PFSK-1 (cell line): Measurements from ENCODE around the gene UBQLN4.

Experiments used
- POLR2AphosphoS5 ChIP-seq: IDR thresholded peaks from 2 replicates; pipeline ENCODE4 v1.6.1; 2012; ENCODE audit warnings: low read depth, mild to moderate bottlenecking, control low read depth, low read length, moderate library complexity
- TAF1 ChIP-seq: IDR thresholded peaks from 2 replicates; pipeline ENCODE4 v1.6.1; 2012; ENCODE audit warnings: low read length, control low read depth, borderline replicate concordance; ENCODE audit not compliant: insufficient read depth

- TF ChIP-seq POLR2AphosphoS5 (no peak), TAF1 (no peak)
Observed at GRCh38 chr1:155996166-155996565, 57.4 kb downstream of the UBQLN4 start.
